SK-N-MC (cell line): Measurements from ENCODE around the gene HS3ST4.

Experiments
- EZH2 ChIP-seq: fragments of 200-600 bp; sonication (generic); IDR thresholded peaks from one replicate; pipeline ENCODE4 v1.6.1; 2017; ENCODE audit warnings: antibody characterized with exemption
- FOXP2 ChIP-seq: optimal IDR thresholded peaks from 2 replicates; pipeline ENCODE3; 2011; ENCODE audit warnings: mild to moderate bottlenecking, moderate library complexity; ENCODE audit not compliant: insufficient read depth; ENCODE audit errors: extremely low read length, control extremely low read depth
- POLR2AphosphoS5 ChIP-seq: IDR thresholded peaks from 2 replicates; pipeline ENCODE4 v1.6.1; 2012; ENCODE audit warnings: mild to moderate bottlenecking, low read depth, low read length, borderline replicate concordance

DNA sequence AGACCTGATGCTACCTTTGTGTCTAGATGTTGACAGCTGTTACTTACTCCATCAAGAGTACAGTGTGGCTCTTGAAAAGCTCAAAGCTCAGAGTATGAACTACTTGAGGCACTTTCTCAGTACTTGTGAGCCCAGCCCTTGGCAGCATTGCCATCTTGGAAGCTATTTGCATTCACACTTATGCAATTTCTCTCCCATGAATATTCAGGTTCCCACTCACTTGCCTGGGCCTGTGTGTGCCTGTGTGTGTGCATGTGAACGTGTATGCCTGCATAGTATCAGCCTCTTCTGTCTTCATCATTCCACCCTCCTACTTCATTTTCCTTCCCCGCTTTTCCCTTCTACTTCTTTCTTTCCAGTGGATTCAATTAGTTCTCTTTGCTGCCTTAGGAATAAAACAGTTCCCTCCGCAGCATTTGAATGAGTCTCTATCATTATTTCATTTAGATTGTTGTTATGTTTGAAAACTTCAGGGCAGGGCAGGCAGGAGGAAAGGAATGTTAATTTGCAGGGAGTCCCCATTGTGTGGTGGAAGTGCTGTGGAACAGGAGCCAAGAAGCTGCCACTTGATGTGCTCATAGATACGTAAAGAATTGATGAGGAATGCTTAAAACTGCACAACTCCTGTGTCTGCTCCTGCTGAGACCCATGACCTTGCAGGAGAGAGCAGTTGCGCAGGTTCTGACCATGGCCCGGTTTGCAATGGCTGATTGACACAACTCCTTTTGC lies 58.9 kb downstream of the HS3ST4 start:
- no peak for TF ChIP-seq POLR2AphosphoS5
- TF ChIP-seq EZH2 = no peak
- TF ChIP-seq FOXP2 = no peak
